Esophagus (tissue), 2 donors: ENCODE data around the gene RAVER1. TPM values are rescaled to one million over a fixed set of nuclear protein-coding genes. Genes with fewer than 3 reads are reported as not detected.

Source experiments
- H3K27ac ChIP-seq, 2 donors: one replicate each; pipeline ENCODE4 v1.5.1; 2013; ENCODE audit warnings: low read depth in 2 of 2, mild to moderate bottlenecking in 2 of 2, inconsistent platforms in 1 of 2, low read length in 1 of 2, moderate library complexity in 1 of 2
- H3K27me3 ChIP-seq, 2 donors: one replicate each; pipeline ENCODE4 v1.6.1; 2013; ENCODE audit warnings: low read length in 2 of 2, control low read depth in 1 of 2, mild to moderate bottlenecking in 1 of 2; ENCODE audit not compliant: insufficient read depth in 2 of 2, control insufficient read depth in 1 of 2
- H3K36me3 ChIP-seq, 2 donors: one replicate each; pipeline ENCODE4 v1.6.1; 2013; ENCODE audit warnings: low read length in 1 of 2; ENCODE audit not compliant: control insufficient read depth in 2 of 2, insufficient read depth in 2 of 2
- H3K4me1 ChIP-seq, 2 donors: one replicate each; pipeline ENCODE4 v1.6.1; 2013; ENCODE audit warnings: low read length in 1 of 2; ENCODE audit not compliant: control insufficient read depth in 2 of 2, insufficient read depth in 2 of 2
- H3K4me3 ChIP-seq, 2 donors: one replicate each; pipeline ENCODE4 v1.5.1; 2013; ENCODE audit warnings: low read length in 2 of 2, mild to moderate bottlenecking in 2 of 2, low read depth in 1 of 2, moderate library complexity in 1 of 2
- H3K9me3 ChIP-seq, 2 donors: one replicate each; pipeline ENCODE4 v1.6.1; 2013; ENCODE audit warnings: mild to moderate bottlenecking in 2 of 2, low read depth in 1 of 2, low read length in 1 of 2, moderate library complexity in 1 of 2; ENCODE audit not compliant: control insufficient read depth in 2 of 2, insufficient read depth in 1 of 2
- WGBS, 2 donors: extraction: QIAGEN DNeasy Blood & Tissue Kit; methylation state at CpG; one replicate each; pipeline ENCODE4 v1.1.7; 2013; 5-methylcytosine and 5-hydroxymethylcytosine counted together
- polyA plus RNA-seq, 2 donors: library from polyadenylated mRNA; stranded (reverse); fragments of 200-250 nt; gene quantifications; one replicate each; pipeline ENCODE4 v1.2.3, GENCODE V29; 2013
- donor health status: healthy with polysubstance abuse.
- donor health status: Bipolar disorder and iron deficiency.

Gene RAVER1
- polyA plus RNA-seq, 2 donors: 7.1 to 8.2 TPM

- Histone ChIP-seq H3K4me3 (peak overlapping the region; percentile 78 to 95), H3K9me3 (no peaks in the 10 kb centered on the region), H3K36me3 (peaks cover 0 to 7% of the 10 kb centered on the region in 2 donors), H3K27me3 (no peaks in the 10 kb centered on the region), H3K27ac (peak overlapping the region; percentile 79 to 92), H3K4me1 (peaks cover 4 to 14% of the 10 kb centered on the region in 2 donors)
- 12 to 16% methylated on average over 44 of the region's 44 CpGs for WGBS, 2 donors
Observed at GRCh38 chr19:10333758-10334587, 644 bp upstream of the RAVER1 start.

GRCh38 chr19:10332158-10332964 lies 968 bp downstream of the RAVER1 start:
- H3K27me3 ChIP-seq: no peaks in the 10 kb centered on the region
- peaks cover 0 to 23% of the 10 kb centered on the region in 2 donors for H3K36me3 ChIP-seq
- H3K4me3 ChIP-seq: peak overlapping the region; percentile 78 to 95
- H3K4me1 ChIP-seq: peaks cover 4 to 14% of the 10 kb centered on the region in 2 donors
- H3K9me3 ChIP-seq: no peaks in the 10 kb centered on the region
- 24 to 31% methylated on average over 18 of the region's 18 CpGs for WGBS, 2 donors
- H3K27ac ChIP-seq: peak overlapping the region; percentile 87 to 92

GRCh38 chr19:10329555-10329954 lies 3.8 kb downstream of the RAVER1 start:
- Histone ChIP-seq H3K27me3 (no peaks in the 10 kb centered on the region), H3K4me1 (peaks cover 4 to 14% of the 10 kb centered on the region in 2 donors), H3K27ac (no peak overlapping the region), H3K9me3 (no peaks in the 10 kb centered on the region), H3K36me3 (peaks cover 0 to 35% of the 10 kb centered on the region in 2 donors), H3K4me3 (no peak overlapping the region)
- WGBS, 2 donors: 95% methylated on average over 13 of the region's 13 CpGs

GRCh38 chr19:10328558-10329429 lies 4.5 kb downstream of the RAVER1 start:
- WGBS, 2 donors: 95 to 97% methylated on average over 41 of the region's 41 CpGs

GRCh38 chr19:10327793-10328192 lies 5.5 kb downstream of the RAVER1 start:
- H3K4me1 ChIP-seq: peaks cover 4 to 6% of the 10 kb centered on the region in 2 donors
- no peak overlapping the region for H3K4me3 ChIP-seq
- H3K27ac ChIP-seq: no peak overlapping the region
- no peaks in the 10 kb centered on the region for H3K27me3 ChIP-seq
- 85 to 87% methylated on average over 6 to 7 of the region's 7 CpGs for WGBS, 2 donors
- H3K36me3 ChIP-seq: peaks cover under 1 to 45% of the 10 kb centered on the region in 2 donors
- H3K9me3 ChIP-seq: no peaks in the 10 kb centered on the region

More at GRCh38 chr19:10328558-10329429, 4.5 kb downstream of the RAVER1 start:
- Histone ChIP-seq H3K4me1 (peaks cover 4 to 7% of the 10 kb centered on the region in 2 donors), H3K4me3 (no peak overlapping the region), H3K27ac (no peak overlapping the region), H3K9me3 (no peaks in the 10 kb centered on the region), H3K27me3 (no peaks in the 10 kb centered on the region), H3K36me3 (peaks cover 0 to 38% of the 10 kb centered on the region in 2 donors)

GRCh38 chr19:10325732-10326131 lies 7.6 kb downstream of the RAVER1 start:
- Histone ChIP-seq H3K4me1 (no peaks in the 10 kb centered on the region), H3K4me3 (no peak overlapping the region), H3K9me3 (no peaks in the 10 kb centered on the region), H3K27ac (no peak overlapping the region), H3K36me3 (peaks cover 2 to 62% of the 10 kb centered on the region in 2 donors), H3K27me3 (no peaks in the 10 kb centered on the region)
- WGBS, 2 donors: 91 to 92% methylated on average over 8 of the region's 8 CpGs

GRCh38 chr19:10321874-10322835 lies 11.2 kb downstream of the RAVER1 start:
- Histone ChIP-seq H3K27ac (no peak overlapping the region), H3K36me3 (peaks cover 5 to 55% of the 10 kb centered on the region in 2 donors), H3K4me3 (no peak overlapping the region), H3K9me3 (no peaks in the 10 kb centered on the region), H3K27me3 (no peaks in the 10 kb centered on the region), H3K4me1 (no peaks in the 10 kb centered on the region)
- 90 to 93% methylated on average over 19 of the region's 19 CpGs for WGBS, 2 donors

GRCh38 chr19:10321417-10321797 lies 11.9 kb downstream of the RAVER1 start:
- peaks cover 5 to 51% of the 10 kb centered on the region in 2 donors for H3K36me3 ChIP-seq
- 83 to 88% methylated on average over 10 to 11 of the region's 11 CpGs for WGBS, 2 donors
- no peak overlapping the region for H3K4me3 ChIP-seq

More at GRCh38 chr19:10321417-10321797, 11.9 kb downstream of the RAVER1 start:
- no peak overlapping the region for H3K27ac ChIP-seq
- H3K9me3 ChIP-seq: no peaks in the 10 kb centered on the region
- no peaks in the 10 kb centered on the region for H3K27me3 ChIP-seq
- no peaks in the 10 kb centered on the region for H3K4me1 ChIP-seq
